Liver (tissue), 9 donors: ENCODE results near the gene SLC16A10. TPM values are rescaled to one million over a fixed set of nuclear protein-coding genes. Genes with fewer than 3 reads are reported as not detected.
A peak's percentile ranks its signal among the peaks of the same experiment; 100 is the strongest.

Experiments used
- DNase-seq: peaks from one replicate; pipeline ENCODE4 v3.0.0-alpha.2; 2017; ENCODE audit warnings: low spot score
- H3K27ac ChIP-seq, 2 donors: one replicate each; pipeline ENCODE4 v1.7.0; 2013; ENCODE audit warnings: inconsistent platforms in 2 of 2, low read length in 2 of 2, control low read depth in 1 of 2, low read depth in 1 of 2, mild to moderate bottlenecking in 1 of 2
- H3K27me3 ChIP-seq, 4 donors: one replicate each; pipeline versions ENCODE4 v1.6.1 to v1.7.0; 2013; ENCODE audit warnings: low read length in 3 of 4, inconsistent platforms in 1 of 4, mild to moderate bottlenecking in 1 of 4, moderate library complexity in 1 of 4; ENCODE audit not compliant: control insufficient read depth in 4 of 4, insufficient read depth in 4 of 4
- H3K36me3 ChIP-seq, 4 donors: one replicate each; pipeline versions ENCODE4 v1.6.1 to v1.7.0; 2013; ENCODE audit warnings: low read length in 3 of 4, mild to moderate bottlenecking in 3 of 4, low read depth in 1 of 4, moderate library complexity in 1 of 4; ENCODE audit not compliant: control insufficient read depth in 4 of 4, insufficient read depth in 3 of 4
- H3K4me1 ChIP-seq, 4 donors: one replicate each; pipeline versions ENCODE4 v1.6.1 to v1.7.0; 2013; ENCODE audit warnings: low read length in 3 of 4, mild to moderate bottlenecking in 3 of 4, moderate library complexity in 1 of 4; ENCODE audit not compliant: control insufficient read depth in 4 of 4, insufficient read depth in 4 of 4
- H3K4me3 ChIP-seq, 3 donors: one replicate each; pipeline versions ENCODE4 v1.6.1 to v1.7.0; 2013; ENCODE audit warnings: low read length in 3 of 3, control low read depth in 1 of 3, low read depth in 1 of 3, mild to moderate bottlenecking in 1 of 3
- H3K9ac ChIP-seq, 2 donors: one replicate each; pipeline ENCODE4 v1.7.0; 2013; ENCODE audit warnings: low read length in 2 of 2, mild to moderate bottlenecking in 2 of 2, moderate library complexity in 2 of 2, control low read depth in 1 of 2, low read depth in 1 of 2
- H3K9me3 ChIP-seq, 4 donors: one replicate each; pipeline versions ENCODE4 v1.6.1 to v1.7.0; 2013; ENCODE audit warnings: low read length in 3 of 4; ENCODE audit not compliant: control insufficient read depth in 4 of 4
- EGR1 ChIP-seq, 2 donors: IDR thresholded peaks; 2 replicates each; pipeline ENCODE4 v1.6.1; 2016 to 2018; ENCODE audit warnings: antibody characterized with exemption in 2 of 2, low read depth in 2 of 2
- FOXA1 ChIP-seq: IDR thresholded peaks from 2 replicates; pipeline ENCODE4 v1.6.1; 2016; ENCODE audit warnings: antibody characterized with exemption
- FOXA2 ChIP-seq: IDR thresholded peaks from 2 replicates; pipeline ENCODE4 v1.6.1; 2016; ENCODE audit warnings: antibody characterized with exemption
- GABPA ChIP-seq, 2 donors: IDR thresholded peaks in 1 of 2; conservative IDR thresholded peaks in 1 of 2; 2 replicates each; pipeline ENCODE4 v1.6.1; 2016; ENCODE audit warnings: antibody characterized with exemption in 2 of 2, mild to moderate bottlenecking in 1 of 2, moderate library complexity in 1 of 2
- HNF4A ChIP-seq, 2 donors: conservative IDR thresholded peaks; 2 replicates each; pipeline ENCODE4 v1.6.1; 2016; ENCODE audit warnings: antibody characterized with exemption in 2 of 2, mild to moderate bottlenecking in 2 of 2
- HNF4G ChIP-seq: IDR thresholded peaks from 2 replicates; pipeline ENCODE4 v1.6.1; 2016; ENCODE audit warnings: antibody characterized with exemption
- JUND ChIP-seq, 2 donors: IDR thresholded peaks; 2 replicates each; pipeline ENCODE4 v1.6.1; 2016; ENCODE audit warnings: antibody characterized with exemption in 2 of 2
- NR2F2 ChIP-seq: IDR thresholded peaks from 2 replicates; pipeline ENCODE4 v1.6.1; 2016; ENCODE audit warnings: antibody characterized with exemption
- RAD21 ChIP-seq, 2 donors: IDR thresholded peaks; 2 replicates each; pipeline ENCODE4 v1.6.1; 2016; ENCODE audit warnings: antibody characterized with exemption in 2 of 2, mild to moderate bottlenecking in 2 of 2
- RXRA ChIP-seq, 2 donors: IDR thresholded peaks; 2 replicates each; pipeline ENCODE4 v1.6.1; 2017 to 2018; ENCODE audit warnings: antibody characterized with exemption in 2 of 2, mild to moderate bottlenecking in 1 of 2
- SP1 ChIP-seq: IDR thresholded peaks from 2 replicates; pipeline ENCODE4 v1.6.1; 2018; ENCODE audit warnings: antibody characterized with exemption, mild to moderate bottlenecking
- TAF1 ChIP-seq: conservative IDR thresholded peaks from 2 replicates; pipeline ENCODE4 v1.6.1; 2016; ENCODE audit warnings: antibody characterized with exemption, mild to moderate bottlenecking
- YY1 ChIP-seq: IDR thresholded peaks from 2 replicates; pipeline ENCODE4 v1.6.1; 2016; ENCODE audit warnings: antibody characterized with exemption, mild to moderate bottlenecking
- WGBS: extraction: QIAGEN DNeasy Blood & Tissue Kit; methylation state at CpG from one replicate; pipeline ENCODE4 v1.1.7; 2013; 5-methylcytosine and 5-hydroxymethylcytosine counted together
- polyA plus RNA-seq, 2 donors: library from polyadenylated mRNA; stranded (reverse) in 1 of 2; unstranded in 1 of 2; fragments of 200-250 nt in 1 of 2; fragments of >200 nt in 1 of 2; fragmentation: Nextera tagmentation in 1 of 2; extraction: Ambion mirVana in 1 of 2; gene quantifications; one replicate each; pipeline versions ENCODE4 v1.2.1 to v1.2.3, GENCODE V29; 2013 to 2015
- total RNA-seq, 2 donors: library from RNA; depleted of rRNA; stranded (reverse); fragments of >200 nt; gene quantifications; one replicate each; pipeline ENCODE4 v1.2.3, GENCODE V29; 2014
- TF ChIP-seq, protein P1 (sequence below): IDR thresholded peaks from 2 replicates; pipeline ENCODE4 v1.6.1; 2016; ENCODE audit warnings: antibody characterized with exemption
- TF ChIP-seq, protein P2 (sequence below): IDR thresholded peaks from 2 replicates; pipeline ENCODE4 v1.6.1; 2016; ENCODE audit warnings: antibody characterized with exemption, mild to moderate bottlenecking
- TF ChIP-seq, protein P3 (sequence below): IDR thresholded peaks from 2 replicates; pipeline ENCODE4 v1.6.1; 2016; ENCODE audit warnings: antibody characterized with exemption
- TF ChIP-seq, protein P4 (sequence below): IDR thresholded peaks from 2 replicates; pipeline ENCODE4 v1.6.1; 2016; ENCODE audit warnings: antibody characterized with exemption
- TF ChIP-seq, protein P5 (sequence below): fragments of 150-350 bp; IDR thresholded peaks from 2 replicates; pipeline ENCODE4 v1.5.1; 2017; ENCODE audit warnings: improper control_type of control experiment, low read depth, low read length; ENCODE audit not compliant: missing input control
- donor health status: healthy.
- donor health status: healthy.
- donor health status: healthy.
- donor health status: healthy.
- donor health status: healthy.

The SLC16A10 gene
- total and polyA plus RNA-seq, 4 donors = 1.8 to 16.7 (median 8.4) TPM

DNA sequence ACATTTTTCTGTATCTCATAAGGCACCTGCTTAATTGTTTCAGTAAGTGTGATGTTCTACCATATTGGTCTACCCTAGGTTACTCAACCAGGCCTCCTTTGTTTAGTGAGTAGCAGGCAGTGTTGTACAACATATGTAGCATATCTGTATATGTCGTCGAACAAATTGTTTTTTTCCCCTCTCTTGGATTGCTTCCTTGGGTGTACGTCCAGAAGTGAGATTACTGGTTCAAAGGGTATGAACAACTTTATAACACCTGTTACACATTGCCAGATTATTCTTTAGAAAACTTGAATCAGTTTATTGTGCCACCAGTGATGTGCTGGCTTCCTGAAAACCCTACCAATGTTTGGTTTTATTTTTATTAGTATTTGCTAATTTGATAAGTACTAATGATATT lies 14.7 kb downstream of the SLC16A10 start:
- H3K36me3 ChIP-seq = no peaks in the 10 kb centered on the region
- H3K4me3 ChIP-seq = no peak overlapping the region
- H3K9ac ChIP-seq = no peak overlapping the region
- no peak overlapping the region for H3K27ac ChIP-seq
- no peaks in the 10 kb centered on the region for H3K9me3 ChIP-seq
- H3K27me3 ChIP-seq = no peaks in the 10 kb centered on the region
- peaks cover 2 to 7% (median 5%) of the 10 kb centered on the region in 4 donors for H3K4me1 ChIP-seq
- no peak for DNase-seq
- 80% methylated on average over 3 of the region's 3 CpGs for WGBS
- TF ChIP-seq EGR1 (IDR thresholded peaks at IDR 0.05; ENCODE audit: low read depth in 2 of 2) = no peak

DNA sequence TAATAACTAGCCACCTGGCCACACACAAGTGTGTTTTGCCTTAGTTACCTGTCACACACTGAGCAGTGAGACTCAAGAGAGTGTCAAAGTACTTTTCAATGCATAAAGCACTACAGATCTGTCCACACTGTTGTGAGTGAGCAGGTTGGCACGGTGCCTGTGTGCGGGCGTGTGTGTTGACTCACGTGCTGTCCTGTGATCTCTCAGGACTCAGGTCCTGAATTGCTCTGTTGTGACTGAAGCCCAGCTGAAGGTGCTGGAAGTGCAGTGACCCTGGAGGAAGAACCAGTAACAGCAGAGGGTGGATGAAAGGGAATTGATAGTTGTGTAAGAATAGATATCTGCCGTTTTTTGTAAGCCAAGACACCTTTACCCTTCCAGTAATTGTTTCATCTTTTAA lies 18.3 kb downstream of the SLC16A10 start:
- Histone ChIP-seq H3K4me3 (no peak overlapping the region), H3K4me1 (peaks cover 2 to 7% (median 5%) of the 10 kb centered on the region in 4 donors), H3K9me3 (peaks cover 0 to 3% (median 0%) of the 10 kb centered on the region in 4 donors), H3K9ac (no peak overlapping the region), H3K27ac (peak overlapping the region; percentile 34 to 45), H3K27me3 (no peaks in the 10 kb centered on the region), H3K36me3 (no peaks in the 10 kb centered on the region)
- peak; percentile 76 for DNase-seq
- peak; percentile 37 for TF ChIP-seq YY1
- TF ChIP-seq, protein P1, sequence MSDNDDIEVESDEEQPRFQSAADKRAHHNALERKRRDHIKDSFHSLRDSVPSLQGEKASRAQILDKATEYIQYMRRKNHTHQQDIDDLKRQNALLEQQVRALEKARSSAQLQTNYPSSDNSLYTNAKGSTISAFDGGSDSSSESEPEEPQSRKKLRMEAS = peak; percentile 63
- peak in 1 of 2 donors; percentile 11 for TF ChIP-seq GABPA (IDR thresholded peaks at IDR 0.05 in 1 of 2, conservative IDR thresholded peaks at IDR 0.05 in 1 of 2)
- TF ChIP-seq, protein P2, sequence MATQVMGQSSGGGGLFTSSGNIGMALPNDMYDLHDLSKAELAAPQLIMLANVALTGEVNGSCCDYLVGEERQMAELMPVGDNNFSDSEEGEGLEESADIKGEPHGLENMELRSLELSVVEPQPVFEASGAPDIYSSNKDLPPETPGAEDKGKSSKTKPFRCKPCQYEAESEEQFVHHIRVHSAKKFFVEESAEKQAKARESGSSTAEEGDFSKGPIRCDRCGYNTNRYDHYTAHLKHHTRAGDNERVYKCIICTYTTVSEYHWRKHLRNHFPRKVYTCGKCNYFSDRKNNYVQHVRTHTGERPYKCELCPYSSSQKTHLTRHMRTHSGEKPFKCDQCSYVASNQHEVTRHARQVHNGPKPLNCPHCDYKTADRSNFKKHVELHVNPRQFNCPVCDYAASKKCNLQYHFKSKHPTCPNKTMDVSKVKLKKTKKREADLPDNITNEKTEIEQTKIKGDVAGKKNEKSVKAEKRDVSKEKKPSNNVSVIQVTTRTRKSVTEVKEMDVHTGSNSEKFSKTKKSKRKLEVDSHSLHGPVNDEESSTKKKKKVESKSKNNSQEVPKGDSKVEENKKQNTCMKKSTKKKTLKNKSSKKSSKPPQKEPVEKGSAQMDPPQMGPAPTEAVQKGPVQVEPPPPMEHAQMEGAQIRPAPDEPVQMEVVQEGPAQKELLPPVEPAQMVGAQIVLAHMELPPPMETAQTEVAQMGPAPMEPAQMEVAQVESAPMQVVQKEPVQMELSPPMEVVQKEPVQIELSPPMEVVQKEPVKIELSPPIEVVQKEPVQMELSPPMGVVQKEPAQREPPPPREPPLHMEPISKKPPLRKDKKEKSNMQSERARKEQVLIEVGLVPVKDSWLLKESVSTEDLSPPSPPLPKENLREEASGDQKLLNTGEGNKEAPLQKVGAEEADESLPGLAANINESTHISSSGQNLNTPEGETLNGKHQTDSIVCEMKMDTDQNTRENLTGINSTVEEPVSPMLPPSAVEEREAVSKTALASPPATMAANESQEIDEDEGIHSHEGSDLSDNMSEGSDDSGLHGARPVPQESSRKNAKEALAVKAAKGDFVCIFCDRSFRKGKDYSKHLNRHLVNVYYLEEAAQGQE = peak; percentile 86
- TF ChIP-seq HNF4A (conservative IDR thresholded peaks at IDR 0.05) = peak; percentile 75 to 90
- no peak for TF ChIP-seq TAF1
- TF ChIP-seq, protein P3, sequence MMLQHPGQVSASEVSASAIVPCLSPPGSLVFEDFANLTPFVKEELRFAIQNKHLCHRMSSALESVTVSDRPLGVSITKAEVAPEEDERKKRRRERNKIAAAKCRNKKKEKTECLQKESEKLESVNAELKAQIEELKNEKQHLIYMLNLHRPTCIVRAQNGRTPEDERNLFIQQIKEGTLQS = no peak
- peak; percentile 74 for TF ChIP-seq FOXA1
- TF ChIP-seq JUND (IDR thresholded peaks at IDR 0.05) = peak in 1 of 2 donors; percentile 48
- TF ChIP-seq, protein P4, sequence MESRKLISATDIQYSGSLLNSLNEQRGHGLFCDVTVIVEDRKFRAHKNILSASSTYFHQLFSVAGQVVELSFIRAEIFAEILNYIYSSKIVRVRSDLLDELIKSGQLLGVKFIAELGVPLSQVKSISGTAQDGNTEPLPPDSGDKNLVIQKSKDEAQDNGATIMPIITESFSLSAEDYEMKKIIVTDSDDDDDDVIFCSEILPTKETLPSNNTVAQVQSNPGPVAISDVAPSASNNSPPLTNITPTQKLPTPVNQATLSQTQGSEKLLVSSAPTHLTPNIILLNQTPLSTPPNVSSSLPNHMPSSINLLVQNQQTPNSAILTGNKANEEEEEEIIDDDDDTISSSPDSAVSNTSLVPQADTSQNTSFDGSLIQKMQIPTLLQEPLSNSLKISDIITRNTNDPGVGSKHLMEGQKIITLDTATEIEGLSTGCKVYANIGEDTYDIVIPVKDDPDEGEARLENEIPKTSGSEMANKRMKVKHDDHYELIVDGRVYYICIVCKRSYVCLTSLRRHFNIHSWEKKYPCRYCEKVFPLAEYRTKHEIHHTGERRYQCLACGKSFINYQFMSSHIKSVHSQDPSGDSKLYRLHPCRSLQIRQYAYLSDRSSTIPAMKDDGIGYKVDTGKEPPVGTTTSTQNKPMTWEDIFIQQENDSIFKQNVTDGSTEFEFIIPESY = peak; percentile 57
- TF ChIP-seq NR2F2 = no peak
- TF ChIP-seq HNF4G = no peak
- TF ChIP-seq FOXA2 = peak; percentile 75
- TF ChIP-seq, protein P5, sequence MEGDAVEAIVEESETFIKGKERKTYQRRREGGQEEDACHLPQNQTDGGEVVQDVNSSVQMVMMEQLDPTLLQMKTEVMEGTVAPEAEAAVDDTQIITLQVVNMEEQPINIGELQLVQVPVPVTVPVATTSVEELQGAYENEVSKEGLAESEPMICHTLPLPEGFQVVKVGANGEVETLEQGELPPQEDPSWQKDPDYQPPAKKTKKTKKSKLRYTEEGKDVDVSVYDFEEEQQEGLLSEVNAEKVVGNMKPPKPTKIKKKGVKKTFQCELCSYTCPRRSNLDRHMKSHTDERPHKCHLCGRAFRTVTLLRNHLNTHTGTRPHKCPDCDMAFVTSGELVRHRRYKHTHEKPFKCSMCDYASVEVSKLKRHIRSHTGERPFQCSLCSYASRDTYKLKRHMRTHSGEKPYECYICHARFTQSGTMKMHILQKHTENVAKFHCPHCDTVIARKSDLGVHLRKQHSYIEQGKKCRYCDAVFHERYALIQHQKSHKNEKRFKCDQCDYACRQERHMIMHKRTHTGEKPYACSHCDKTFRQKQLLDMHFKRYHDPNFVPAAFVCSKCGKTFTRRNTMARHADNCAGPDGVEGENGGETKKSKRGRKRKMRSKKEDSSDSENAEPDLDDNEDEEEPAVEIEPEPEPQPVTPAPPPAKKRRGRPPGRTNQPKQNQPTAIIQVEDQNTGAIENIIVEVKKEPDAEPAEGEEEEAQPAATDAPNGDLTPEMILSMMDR = peak; percentile 26
- TF ChIP-seq RAD21 (IDR thresholded peaks at IDR 0.05) = peak; percentile 57
- TF ChIP-seq EGR1 (IDR thresholded peaks at IDR 0.05; ENCODE audit: low read depth in 2 of 2) = no peak
- peak; percentile 86 to 94 for TF ChIP-seq RXRA (IDR thresholded peaks at IDR 0.05)
- TF ChIP-seq SP1 = peak; percentile 66
- 16% methylated on average over 5 of the region's 5 CpGs for WGBS
